Loucy (cell line): Measurements from ENCODE around the gene MACIR.

ENCODE experiments used
- CTCF ChIP-seq: fragments of 200-600 bp; sonication (generic); conservative IDR thresholded peaks from 2 replicates; pipeline ENCODE4 v1.5.1; 2014; ENCODE audit warnings: mild to moderate bottlenecking, antibody characterized with exemption, low read length
- EZH2phosphoT487 ChIP-seq: fragments of 200-600 bp; IDR thresholded peaks from 2 replicates; pipeline ENCODE4 v1.6.1; 2018; ENCODE audit warnings: antibody characterized with exemption, mild to moderate bottlenecking, moderate library complexity, borderline replicate concordance

DNA sequence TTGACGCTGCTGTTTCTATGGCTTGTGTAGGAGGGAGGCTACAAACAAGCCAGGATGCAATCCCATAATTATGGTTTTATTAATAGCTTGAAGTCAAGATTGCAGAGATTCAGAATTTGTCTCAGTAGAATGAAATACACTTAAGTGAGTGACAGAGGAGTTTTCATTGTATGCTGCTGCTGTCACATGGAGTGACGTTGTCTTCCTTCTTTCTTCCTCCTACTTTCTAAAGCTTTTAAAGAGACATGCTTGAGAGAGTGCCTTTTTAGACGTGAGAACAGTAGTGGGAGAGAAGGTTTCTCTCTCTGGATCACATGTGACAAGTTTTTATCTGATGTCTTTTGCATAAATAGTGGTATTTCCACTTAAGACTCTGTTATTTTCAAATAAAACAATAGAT lies 48.9 kb downstream of the MACIR start:
- TF ChIP-seq CTCF (no peak), EZH2phosphoT487 (no peak)
